ENCODE data around the gene TREH. TPM values are rescaled to one million over a fixed set of nuclear protein-coding genes. Genes with fewer than 3 reads are reported as not detected.

TREH gene
- polyA plus RNA-seq, 3 donors: not detected

- intact Hi-C loops (cut with micrococcal nuclease): loop anchor here in 1 of 2 donors (10.0 kb wide), 1 partner anchor 87 kb away; the partner anchor contains the start of gene DDX6
- WGBS (ENCODE audit: insufficient coverage): 98% methylated on average over 5 of the region's 6 CpGs
- Mint-ChIP-seq H3K27me3 (ENCODE audit: low read depth in 3 of 3) (peaks cover 18 to 34% (median 28%) of the 10 kb centered on the region in 3 donors), H3K27ac (no peak overlapping the region), H3K9me3 (peaks cover 0 to 5% (median 0%) of the 10 kb centered on the region in 7 donors), H3K36me3 (peaks cover 14 to 35% of the 10 kb centered on the region in 2 donors), H3K4me3 (no peak overlapping the region), H3K4me1 (peaks cover 35% of the 10 kb centered on the region)
- Histone ChIP-seq H3K27ac (ENCODE audit: low read depth in 1 of 2, low read length in 2 of 2) (no peak overlapping the region), H3K36me3 (replicated peaks in 1 of 2; ENCODE audit: control insufficient read depth in 1 of 2, insufficient read depth in 2 of 2, low read length in 2 of 2) (peaks cover 13 to 22% of the 10 kb centered on the region in 2 donors), H3K27me3 (ENCODE audit: control insufficient read depth in 2 of 2, insufficient read depth in 2 of 2, low read length in 2 of 2) (no peaks in the 10 kb centered on the region), H2AFZ (ENCODE audit: insufficient read depth, low read depth, low read length, poor library complexity, severe bottlenecking) (no peak overlapping the region), H3K9me3 (replicated peaks in 1 of 2; ENCODE audit: control insufficient read depth in 1 of 2, insufficient read depth in 1 of 2, low read length in 2 of 2) (no peaks in the 10 kb centered on the region), H4K20me1 (ENCODE audit: insufficient read depth, low read length) (no peaks in the 10 kb centered on the region), H3K9ac (ENCODE audit: insufficient read depth, low read length, poor library complexity, severe bottlenecking) (no peak overlapping the region), H3K4me2 (replicated peaks; ENCODE audit: extremely low read depth, low read length, poor library complexity, severe bottlenecking) (no peak overlapping the region), H3K79me2 (ENCODE audit: insufficient read depth, low read length) (no peaks in the 10 kb centered on the region), H3K4me1 (ENCODE audit: control insufficient read depth in 1 of 2, insufficient read depth in 2 of 2, low read length in 2 of 2) (peaks cover 32 to 33% of the 10 kb centered on the region in 2 donors), H3K4me3 (replicated peaks in 1 of 3; ENCODE audit: low read depth in 2 of 3, low read length in 3 of 3) (no peak overlapping the region)
- no peak for DNase-seq
- no peak for TF ChIP-seq CTCF (IDR thresholded peaks at IDR 0.05)
Measured at GRCh38 chr11:118708296-118708695, 28.8 kb upstream of the TREH start.

- intact Hi-C loops (cut with micrococcal nuclease): loop anchor here in 1 of 2 donors (10.0 kb wide), 1 partner anchor 88 kb away; the partner anchor contains the start of gene DDX6
- Histone ChIP-seq H3K4me1 (ENCODE audit: control insufficient read depth in 1 of 2, insufficient read depth in 2 of 2, low read length in 2 of 2) (peaks cover 50% of the 10 kb centered on the region in 2 donors), H3K4me3 (replicated peaks in 1 of 3; ENCODE audit: low read depth in 2 of 3, low read length in 3 of 3) (no peak overlapping the region), H3K79me2 (ENCODE audit: insufficient read depth, low read length) (peaks cover 10% of the 10 kb centered on the region), H3K27ac (ENCODE audit: low read depth in 1 of 2, low read length in 2 of 2) (no peak overlapping the region), H3K27me3 (ENCODE audit: control insufficient read depth in 2 of 2, insufficient read depth in 2 of 2, low read length in 2 of 2) (no peaks in the 10 kb centered on the region), H3K9me3 (replicated peaks in 1 of 2; ENCODE audit: control insufficient read depth in 1 of 2, insufficient read depth in 1 of 2, low read length in 2 of 2) (no peaks in the 10 kb centered on the region), H3K9ac (ENCODE audit: insufficient read depth, low read length, poor library complexity, severe bottlenecking) (no peak overlapping the region), H3K36me3 (replicated peaks in 1 of 2; ENCODE audit: control insufficient read depth in 1 of 2, insufficient read depth in 2 of 2, low read length in 2 of 2) (peaks cover 13 to 22% of the 10 kb centered on the region in 2 donors), H4K20me1 (ENCODE audit: insufficient read depth, low read length) (no peaks in the 10 kb centered on the region), H2AFZ (ENCODE audit: insufficient read depth, low read depth, low read length, poor library complexity, severe bottlenecking) (no peak overlapping the region), H3K4me2 (replicated peaks; ENCODE audit: extremely low read depth, low read length, poor library complexity, severe bottlenecking) (no peak overlapping the region)
- no peak overlapping the region for H3K27ac Mint-ChIP-seq
- H3K4me3 Mint-ChIP-seq: peak overlapping the region in 1 of 2 donors; percentile 61
- WGBS (ENCODE audit: insufficient coverage): 100% methylated on average over 6 of the region's 7 CpGs
- no peak for DNase-seq
- peaks cover 18 to 30% (median 22%) of the 10 kb centered on the region in 3 donors for H3K27me3 Mint-ChIP-seq (ENCODE audit: low read depth in 3 of 3)
- H3K4me1 Mint-ChIP-seq: peaks cover 42% of the 10 kb centered on the region
- peaks cover 0 to 5% (median 0%) of the 10 kb centered on the region in 7 donors for H3K9me3 Mint-ChIP-seq
- peaks cover 14 to 35% of the 10 kb centered on the region in 2 donors for H3K36me3 Mint-ChIP-seq
- TF ChIP-seq CTCF (IDR thresholded peaks at IDR 0.05): no peak
Measured at GRCh38 chr11:118706546-118706825, 27.0 kb upstream of the TREH start.

All from CD14-positive monocyte (primary cell).